ENCODE data around the gene RNF130.

Gene RNF130

DNA sequence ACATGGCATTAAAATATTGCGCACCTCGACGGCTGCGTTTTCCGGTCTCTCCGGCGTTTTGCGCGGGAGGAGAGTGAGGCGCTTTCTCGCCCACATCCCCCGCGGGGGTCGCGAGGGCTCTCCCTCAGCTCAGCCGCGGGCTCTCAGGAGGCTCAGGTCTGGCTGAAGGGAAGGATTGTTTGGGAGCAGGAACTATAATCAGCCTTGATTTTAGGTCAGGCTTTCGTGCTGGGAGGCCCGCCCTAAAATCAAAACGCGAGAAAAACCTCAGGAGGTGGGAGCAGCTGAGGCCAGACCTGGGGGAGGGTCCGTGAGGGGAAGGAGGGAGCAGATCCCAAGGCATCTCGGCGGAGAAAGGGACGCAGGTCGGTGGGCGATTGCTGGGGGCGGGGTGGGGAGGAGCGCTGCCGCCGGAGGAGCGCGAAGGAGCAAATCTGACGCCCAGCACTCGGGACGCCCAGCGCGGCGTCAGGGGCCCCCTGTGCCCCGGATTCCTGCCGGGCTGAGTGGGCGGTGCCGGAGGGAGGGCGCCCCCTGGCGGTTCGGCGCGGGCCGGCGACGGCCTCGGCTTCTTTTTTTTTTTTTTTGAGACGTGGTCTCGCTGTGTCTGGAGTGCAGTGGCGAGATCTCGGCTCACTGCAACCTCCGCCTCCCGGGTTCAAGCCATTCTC lies 18.7 kb upstream of the RNF130 start (continued):
- no peak for TF ChIP-seq ZNF214 (tag by site-specific recombination; IDR thresholded peaks at IDR 0.05; ENCODE audit: borderline replicate concordance)
- peak; percentile 85 for TF ChIP-seq ZIC2 (tag by site-specific recombination; IDR thresholded peaks at IDR 0.05)
- TF ChIP-seq ZBTB48 (tag by site-specific recombination; IDR thresholded peaks at IDR 0.05): peak; percentile 61; the same call in 1 of the 2 replicates
- TF ChIP-seq ZBTB8A (tag by site-specific recombination; IDR thresholded peaks at IDR 0.05): peak; percentile 100
- TF ChIP-seq ZNF366 (tag by site-specific recombination; conservative IDR thresholded peaks at IDR 0.05): peak; percentile 73
- TF ChIP-seq GLI2 (tag by site-specific recombination; IDR thresholded peaks at IDR 0.05; ENCODE audit: borderline replicate concordance, low read depth): no peak
- peak; percentile 90 for TF ChIP-seq EGR2 (tag by site-specific recombination; IDR thresholded peaks at IDR 0.05; ENCODE audit: low read depth)
- TF ChIP-seq KLF7 (tag by site-specific recombination; IDR thresholded peaks at IDR 0.05; ENCODE audit: borderline replicate concordance): peak; percentile 83
- peak; percentile 44; the same call in 1 of the 2 replicates for TF ChIP-seq ZNF423 (tag by site-specific recombination; IDR thresholded peaks at IDR 0.05)
- TF ChIP-seq ZNF398 (tag by site-specific recombination; IDR thresholded peaks at IDR 0.05): peak; percentile 64
- peak; percentile 42; the same call in 1 of the 2 replicates for TF ChIP-seq ZNF610 (tag by site-specific recombination; IDR thresholded peaks at IDR 0.05; ENCODE audit: borderline replicate concordance)
- no peak for TF ChIP-seq ZNF157 (tag by site-specific recombination; IDR thresholded peaks at IDR 0.05)
- TF ChIP-seq ZNF580 (tag by site-specific recombination; IDR thresholded peaks at IDR 0.05): peak; percentile 90
- TF ChIP-seq, protein P1, sequence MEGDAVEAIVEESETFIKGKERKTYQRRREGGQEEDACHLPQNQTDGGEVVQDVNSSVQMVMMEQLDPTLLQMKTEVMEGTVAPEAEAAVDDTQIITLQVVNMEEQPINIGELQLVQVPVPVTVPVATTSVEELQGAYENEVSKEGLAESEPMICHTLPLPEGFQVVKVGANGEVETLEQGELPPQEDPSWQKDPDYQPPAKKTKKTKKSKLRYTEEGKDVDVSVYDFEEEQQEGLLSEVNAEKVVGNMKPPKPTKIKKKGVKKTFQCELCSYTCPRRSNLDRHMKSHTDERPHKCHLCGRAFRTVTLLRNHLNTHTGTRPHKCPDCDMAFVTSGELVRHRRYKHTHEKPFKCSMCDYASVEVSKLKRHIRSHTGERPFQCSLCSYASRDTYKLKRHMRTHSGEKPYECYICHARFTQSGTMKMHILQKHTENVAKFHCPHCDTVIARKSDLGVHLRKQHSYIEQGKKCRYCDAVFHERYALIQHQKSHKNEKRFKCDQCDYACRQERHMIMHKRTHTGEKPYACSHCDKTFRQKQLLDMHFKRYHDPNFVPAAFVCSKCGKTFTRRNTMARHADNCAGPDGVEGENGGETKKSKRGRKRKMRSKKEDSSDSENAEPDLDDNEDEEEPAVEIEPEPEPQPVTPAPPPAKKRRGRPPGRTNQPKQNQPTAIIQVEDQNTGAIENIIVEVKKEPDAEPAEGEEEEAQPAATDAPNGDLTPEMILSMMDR (tag by site-specific recombination; IDR thresholded peaks at IDR 0.05): peak; percentile 96
- TF ChIP-seq ZNF76 (tag by site-specific recombination; IDR thresholded peaks at IDR 0.05; ENCODE audit: borderline replicate concordance, low read depth): peak; percentile 47; the same call in 1 of the 2 replicates
- TF ChIP-seq ZNF18 (tag by site-specific recombination; IDR thresholded peaks at IDR 0.05): 0 out of 2 replicates have a peak, but pooled peaks have one; percentile 24
- 0 out of 2 replicates have a peak, but pooled peaks have one; percentile 34 for TF ChIP-seq ZSCAN16 (tag by site-specific recombination; IDR thresholded peaks at IDR 0.05)
- no peak for TF ChIP-seq ZBTB7A (tag by site-specific recombination; IDR thresholded peaks at IDR 0.05; ENCODE audit: low read depth)
- peak; percentile 38 for TF ChIP-seq ZBTB26 (tag by site-specific recombination; optimal IDR thresholded peaks at IDR 0.05)
- TF ChIP-seq ZNF707 (tag by site-specific recombination; IDR thresholded peaks at IDR 0.05): no peak
- 0 out of 2 replicates have a peak, but pooled peaks have one; percentile 25 for TF ChIP-seq ZFP37 (tag by site-specific recombination; IDR thresholded peaks at IDR 0.05)
- peak; percentile 50 for TF ChIP-seq ZNF10 (tag by site-specific recombination; IDR thresholded peaks at IDR 0.05)
- peak; percentile 91 for TF ChIP-seq ZNF785 (tag by site-specific recombination; IDR thresholded peaks at IDR 0.05)
- peak; percentile 72 for TF ChIP-seq ZEB2 (tag by site-specific recombination; IDR thresholded peaks at IDR 0.05)
- no peak for TF ChIP-seq SETDB1 (IDR thresholded peaks at IDR 0.05; ENCODE audit: insufficient read length, low read length)
- TF ChIP-seq ZNF19 (tag by site-specific recombination; IDR thresholded peaks at IDR 0.05; ENCODE audit: low read depth): no peak
- TF ChIP-seq ZNF132 (tag by site-specific recombination; IDR thresholded peaks at IDR 0.05; ENCODE audit: borderline replicate concordance): no peak
- TF ChIP-seq, protein P2, sequence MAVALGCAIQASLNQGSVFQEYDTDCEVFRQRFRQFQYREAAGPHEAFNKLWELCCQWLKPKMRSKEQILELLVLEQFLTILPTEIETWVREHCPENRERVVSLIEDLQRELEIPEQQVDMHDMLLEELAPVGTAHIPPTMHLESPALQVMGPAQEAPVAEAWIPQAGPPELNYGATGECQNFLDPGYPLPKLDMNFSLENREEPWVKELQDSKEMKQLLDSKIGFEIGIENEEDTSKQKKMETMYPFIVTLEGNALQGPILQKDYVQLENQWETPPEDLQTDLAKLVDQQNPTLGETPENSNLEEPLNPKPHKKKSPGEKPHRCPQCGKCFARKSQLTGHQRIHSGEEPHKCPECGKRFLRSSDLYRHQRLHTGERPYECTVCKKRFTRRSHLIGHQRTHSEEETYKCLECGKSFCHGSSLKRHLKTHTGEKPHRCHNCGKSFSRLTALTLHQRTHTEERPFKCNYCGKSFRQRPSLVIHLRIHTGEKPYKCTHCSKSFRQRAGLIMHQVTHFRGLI (tag by site-specific recombination; IDR thresholded peaks at IDR 0.05): peak; percentile 89
- 0 out of 2 replicates have a peak, but pooled peaks have one; percentile 45 for TF ChIP-seq ZNF843 (tag by site-specific recombination; IDR thresholded peaks at IDR 0.05)
- TF ChIP-seq GFI1B (tag by site-specific recombination; IDR thresholded peaks at IDR 0.05): peak; percentile 68; the same call in 1 of the 2 replicates
- TF ChIP-seq KLF10 (tag by site-specific recombination; IDR thresholded peaks at IDR 0.05): peak; percentile 61
- TF ChIP-seq ZNF394 (tag by site-specific recombination; IDR thresholded peaks at IDR 0.05; ENCODE audit: borderline replicate concordance): peak; percentile 83

All from HEK293 (cell line).